Prostate gland (tissue), 2 donors: ENCODE measurements around the gene POU4F3.

Experiments used
- POLR2A ChIP-seq: fragments of 450-650 bp; IDR thresholded peaks from one replicate; pipeline ENCODE4 v1.6.1; 2016; ENCODE audit warnings: antibody characterized with exemption, mild to moderate bottlenecking
- POLR2AphosphoS5 ChIP-seq: sonication (generic); formaldehyde crosslinking; IDR thresholded peaks from one replicate; pipeline ENCODE4 v1.6.1; 2017; ENCODE audit warnings: antibody characterized with exemption
- TF ChIP-seq, protein P1 (sequence below), 4 experiments: fragments of 200-600 bp in 2 of 4; fragments of 450-650 bp in 2 of 4; sonication (generic) in 2 of 4; IDR thresholded peaks; 1 replicate in 3 of 4; 2 replicates in 1 of 4; pipeline ENCODE4 v1.5.1; 2016 to 2019; ENCODE audit warnings: antibody characterized with exemption in 4 of 4, mild to moderate bottlenecking in 2 of 4, moderate library complexity in 2 of 4

DNA sequence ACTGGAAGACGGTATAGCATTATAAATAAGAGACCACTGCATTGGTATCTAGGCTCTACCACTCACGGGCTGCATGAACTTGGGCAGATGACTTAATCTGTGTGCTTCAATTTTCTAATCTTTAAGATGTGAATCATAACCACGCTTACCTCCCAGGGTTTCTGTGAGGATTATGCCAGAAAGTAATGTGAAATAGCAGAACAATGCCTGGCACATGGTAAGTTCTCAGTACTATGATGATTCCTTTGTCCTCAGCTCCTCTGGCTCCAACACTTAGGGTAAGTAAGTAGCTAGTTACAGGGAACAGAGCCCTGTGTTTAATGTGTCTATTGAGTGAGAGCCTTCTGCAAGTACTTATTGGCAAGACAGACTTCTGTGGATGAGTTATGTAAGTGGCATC, 31.1 kb downstream of the POU4F3 start:
- TF ChIP-seq, protein P1, sequence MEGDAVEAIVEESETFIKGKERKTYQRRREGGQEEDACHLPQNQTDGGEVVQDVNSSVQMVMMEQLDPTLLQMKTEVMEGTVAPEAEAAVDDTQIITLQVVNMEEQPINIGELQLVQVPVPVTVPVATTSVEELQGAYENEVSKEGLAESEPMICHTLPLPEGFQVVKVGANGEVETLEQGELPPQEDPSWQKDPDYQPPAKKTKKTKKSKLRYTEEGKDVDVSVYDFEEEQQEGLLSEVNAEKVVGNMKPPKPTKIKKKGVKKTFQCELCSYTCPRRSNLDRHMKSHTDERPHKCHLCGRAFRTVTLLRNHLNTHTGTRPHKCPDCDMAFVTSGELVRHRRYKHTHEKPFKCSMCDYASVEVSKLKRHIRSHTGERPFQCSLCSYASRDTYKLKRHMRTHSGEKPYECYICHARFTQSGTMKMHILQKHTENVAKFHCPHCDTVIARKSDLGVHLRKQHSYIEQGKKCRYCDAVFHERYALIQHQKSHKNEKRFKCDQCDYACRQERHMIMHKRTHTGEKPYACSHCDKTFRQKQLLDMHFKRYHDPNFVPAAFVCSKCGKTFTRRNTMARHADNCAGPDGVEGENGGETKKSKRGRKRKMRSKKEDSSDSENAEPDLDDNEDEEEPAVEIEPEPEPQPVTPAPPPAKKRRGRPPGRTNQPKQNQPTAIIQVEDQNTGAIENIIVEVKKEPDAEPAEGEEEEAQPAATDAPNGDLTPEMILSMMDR (IDR thresholded peaks at IDR 0.05): no peak
- no peak for TF ChIP-seq POLR2AphosphoS5
- no peak for TF ChIP-seq POLR2A
